Fibroblast of villous mesenchyme (primary cell): ENCODE measurements around the gene STARD10. TPM values are rescaled to one million over a fixed set of nuclear protein-coding genes. Genes with fewer than 3 reads are reported as not detected.

Source experiments
- DNase-seq: peaks from one replicate; pipeline ENCODE4 v3.0.0-alpha.2; 2010; ENCODE audit warnings: low read depth
- H3K4me3 ChIP-seq: 2 replicates; pipeline ENCODE4 v1.5.1; 2011; ENCODE audit warnings: low read depth, mild to moderate bottlenecking, low read length
- CTCF ChIP-seq: IDR thresholded peaks from 2 replicates; pipeline ENCODE4 v1.5.1; 2012; ENCODE audit warnings: low read depth, mild to moderate bottlenecking, low read length; ENCODE audit not compliant: insufficient read depth
- total RNA-seq: library from RNA; depleted of rRNA; stranded (reverse); fragments of >200 nt; gene quantifications from 2 replicates; pipeline ENCODE4 v1.2.3, GENCODE V29; 2012

STARD10 gene
- total RNA-seq, 1 donor: 34.5 TPM

- H3K4me3 ChIP-seq: no peak overlapping the region
- TF ChIP-seq CTCF: no peak
- DNase-seq: no peak
Observed at GRCh38 chr11:72723508-72723907, 70.3 kb downstream of the STARD10 start.

- DNase-seq: peak; percentile 93
- H3K4me3 ChIP-seq: peak overlapping the region; percentile 61
- TF ChIP-seq CTCF: no peak
Observed at GRCh38 chr11:72722050-72722748, 71.6 kb downstream of the STARD10 start.

- DNase-seq: peak; percentile 52
- peak overlapping the region; percentile 61 for H3K4me3 ChIP-seq
- TF ChIP-seq CTCF: no peak
Observed at GRCh38 chr11:72721689-72722049, 72.2 kb downstream of the STARD10 start.

- no peak for DNase-seq
- H3K4me3 ChIP-seq: peak overlapping the region; percentile 61
- no peak for TF ChIP-seq CTCF
Observed at GRCh38 chr11:72721276-72721675, 72.6 kb downstream of the STARD10 start.

- TF ChIP-seq CTCF: no peak
- H3K4me3 ChIP-seq: peak overlapping the region; percentile 61
- no peak for DNase-seq
Observed at GRCh38 chr11:72720784-72721183, 73.1 kb downstream of the STARD10 start.

- no peak for DNase-seq
- peak overlapping the region; percentile 61 for H3K4me3 ChIP-seq
- no peak for TF ChIP-seq CTCF
Observed at GRCh38 chr11:72720047-72720446, 73.8 kb downstream of the STARD10 start.

- H3K4me3 ChIP-seq: peak overlapping the region; percentile 61
- TF ChIP-seq CTCF: no peak
Observed at GRCh38 chr11:72719551-72719950, 74.3 kb downstream of the STARD10 start.

More at GRCh38 chr11:72719551-72719950, 74.3 kb downstream of the STARD10 start:
- no peak for DNase-seq
